ENCODE measurements around the gene ARHGEF38.
"Not testable (repeated sequence)": the region's sequence is repeated elsewhere in the genome, so short reads cannot be mapped to it uniquely, and the experiment has no call there.

ARHGEF38 gene

DNA sequence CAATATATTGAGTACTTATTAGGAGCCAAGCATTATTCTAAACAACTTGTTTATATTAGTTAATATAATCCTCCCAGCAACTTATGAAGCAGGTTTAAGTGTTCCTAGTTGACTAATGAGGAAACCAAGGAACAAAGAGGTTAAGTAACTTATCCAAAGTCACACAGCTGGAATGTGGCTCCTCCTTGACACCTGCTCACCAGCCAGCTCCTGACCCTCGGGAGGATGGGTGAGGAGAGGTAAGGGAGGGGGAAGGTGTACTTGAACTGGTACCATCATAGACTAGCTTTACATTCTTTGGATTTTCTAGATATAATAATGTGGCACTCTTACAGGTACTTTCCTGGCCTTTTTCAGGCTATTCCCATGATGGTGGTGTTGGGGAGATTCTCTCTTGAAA, 50.7 kb downstream of the ARHGEF38 start:
- H3K9ac ChIP-seq (ENCODE audit: low read length in 5 of 5): no peak overlapping the region
- H3K27me3 ChIP-seq (ENCODE audit: control insufficient read depth in 5 of 5, insufficient read depth in 4 of 5, low read length in 5 of 5): no peaks in the 10 kb centered on the region
- no peaks in the 10 kb centered on the region for H3K4me1 ChIP-seq (ENCODE audit: control insufficient read depth in 5 of 5, insufficient read depth in 5 of 5, low read length in 5 of 5)
- no peaks in the 10 kb centered on the region for H3K9me3 ChIP-seq (ENCODE audit: control insufficient read depth in 5 of 5, low read length in 5 of 5)
- H3K4me3 ChIP-seq (ENCODE audit: low read depth in 1 of 5, low read length in 5 of 5): no peak overlapping the region
- H3K27ac ChIP-seq (ENCODE audit: low read depth, low read length): no peak overlapping the region
- no peaks in the 10 kb centered on the region for H3K36me3 ChIP-seq (ENCODE audit: control insufficient read depth in 5 of 5, insufficient read depth in 5 of 5, low read length in 5 of 5)

DNA sequence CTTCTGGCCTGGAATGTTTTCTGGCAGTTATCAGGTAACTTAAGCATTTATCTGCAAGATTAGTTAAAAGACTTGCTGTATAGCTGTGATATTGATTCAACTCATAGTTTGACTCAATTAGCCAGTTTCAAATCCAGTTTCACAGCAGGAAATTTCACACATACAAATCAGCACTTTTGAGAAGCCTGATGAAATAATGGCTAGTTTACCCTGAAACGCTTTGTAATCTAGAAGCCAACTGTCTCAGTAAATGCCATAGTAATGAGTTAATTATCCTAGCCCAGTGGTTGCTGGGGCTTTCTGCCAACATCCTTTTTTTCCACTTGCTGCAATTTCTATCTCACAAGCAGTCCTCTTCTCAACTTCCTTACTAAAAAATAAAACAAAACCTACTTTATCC, 53.1 kb downstream of the ARHGEF38 start:
- Histone ChIP-seq H3K9me3 (ENCODE audit: control insufficient read depth in 5 of 5, low read length in 5 of 5) (no peaks in the 10 kb centered on the region), H3K27me3 (ENCODE audit: control insufficient read depth in 5 of 5, insufficient read depth in 4 of 5, low read length in 5 of 5) (no peaks in the 10 kb centered on the region), H3K9ac (ENCODE audit: low read length in 5 of 5) (no peak overlapping the region), H3K4me3 (ENCODE audit: low read depth in 1 of 5, low read length in 5 of 5) (no peak overlapping the region), H3K27ac (ENCODE audit: low read depth, low read length) (no peak overlapping the region), H3K36me3 (ENCODE audit: control insufficient read depth in 5 of 5, insufficient read depth in 5 of 5, low read length in 5 of 5) (no peaks in the 10 kb centered on the region), H3K4me1 (ENCODE audit: control insufficient read depth in 5 of 5, insufficient read depth in 5 of 5, low read length in 5 of 5) (no peaks in the 10 kb centered on the region)

GRCh38 chr4:105607876-105608275, 55.5 kb downstream of the ARHGEF38 start:
- Histone ChIP-seq H3K27ac (ENCODE audit: low read depth, low read length) (no peak overlapping the region), H3K4me3 (ENCODE audit: low read depth in 1 of 5, low read length in 5 of 5) (no peak overlapping the region), H3K4me1 (ENCODE audit: control insufficient read depth in 5 of 5, insufficient read depth in 5 of 5, low read length in 5 of 5) (no peaks in the 10 kb centered on the region), H3K9ac (ENCODE audit: low read length in 5 of 5) (no peak overlapping the region), H3K9me3 (ENCODE audit: control insufficient read depth in 5 of 5, low read length in 5 of 5) (no peaks in the 10 kb centered on the region), H3K27me3 (ENCODE audit: control insufficient read depth in 5 of 5, insufficient read depth in 4 of 5, low read length in 5 of 5) (no peaks in the 10 kb centered on the region), H3K36me3 (ENCODE audit: control insufficient read depth in 5 of 5, insufficient read depth in 5 of 5, low read length in 5 of 5) (no peaks in the 10 kb centered on the region)

DNA sequence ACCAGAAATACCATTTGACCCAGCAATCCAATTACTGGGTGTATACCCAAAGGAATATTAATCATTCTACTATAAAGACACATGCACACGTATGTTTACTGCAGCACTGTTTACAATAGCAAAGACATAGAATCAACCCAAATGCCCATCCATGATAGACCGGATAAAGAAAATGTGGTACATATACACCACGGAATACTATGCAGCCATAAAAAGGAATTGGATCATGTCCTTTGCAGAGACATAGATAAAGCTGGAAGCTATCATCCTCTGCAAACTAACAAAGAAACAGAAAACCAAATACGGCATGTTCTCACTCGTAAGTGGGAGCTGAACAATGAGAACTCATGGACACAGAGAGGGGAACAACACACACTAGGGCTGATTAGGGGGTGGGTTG, 57.4 kb downstream of the ARHGEF38 start:
- H3K36me3 ChIP-seq (ENCODE audit: control insufficient read depth in 5 of 5, insufficient read depth in 5 of 5, low read length in 5 of 5); H3K27me3 ChIP-seq (ENCODE audit: control insufficient read depth in 5 of 5, insufficient read depth in 4 of 5, low read length in 5 of 5); H3K9me3 ChIP-seq (ENCODE audit: control insufficient read depth in 5 of 5, low read length in 5 of 5); H3K27ac ChIP-seq (ENCODE audit: low read depth, low read length); H3K4me3 ChIP-seq (ENCODE audit: low read depth in 1 of 5, low read length in 5 of 5); H3K4me1 ChIP-seq (ENCODE audit: control insufficient read depth in 5 of 5, insufficient read depth in 5 of 5, low read length in 5 of 5); H3K9ac ChIP-seq (ENCODE audit: low read length in 5 of 5): not testable (repeated sequence)

- H3K9ac ChIP-seq (ENCODE audit: low read length in 5 of 5): no peak overlapping the region
- H3K4me3 ChIP-seq (ENCODE audit: low read depth in 1 of 5, low read length in 5 of 5): no peak overlapping the region
- H3K9me3 ChIP-seq (ENCODE audit: control insufficient read depth in 5 of 5, low read length in 5 of 5): no peaks in the 10 kb centered on the region
- H3K27me3 ChIP-seq (ENCODE audit: control insufficient read depth in 5 of 5, insufficient read depth in 4 of 5, low read length in 5 of 5): no peaks in the 10 kb centered on the region
- no peaks in the 10 kb centered on the region for H3K4me1 ChIP-seq (ENCODE audit: control insufficient read depth in 5 of 5, insufficient read depth in 5 of 5, low read length in 5 of 5)
- no peaks in the 10 kb centered on the region for H3K36me3 ChIP-seq (ENCODE audit: control insufficient read depth in 5 of 5, insufficient read depth in 5 of 5, low read length in 5 of 5)
- H3K27ac ChIP-seq (ENCODE audit: low read depth, low read length): no peak overlapping the region
Measured at GRCh38 chr4:105613306-105613705, 60.9 kb downstream of the ARHGEF38 start.

DNA sequence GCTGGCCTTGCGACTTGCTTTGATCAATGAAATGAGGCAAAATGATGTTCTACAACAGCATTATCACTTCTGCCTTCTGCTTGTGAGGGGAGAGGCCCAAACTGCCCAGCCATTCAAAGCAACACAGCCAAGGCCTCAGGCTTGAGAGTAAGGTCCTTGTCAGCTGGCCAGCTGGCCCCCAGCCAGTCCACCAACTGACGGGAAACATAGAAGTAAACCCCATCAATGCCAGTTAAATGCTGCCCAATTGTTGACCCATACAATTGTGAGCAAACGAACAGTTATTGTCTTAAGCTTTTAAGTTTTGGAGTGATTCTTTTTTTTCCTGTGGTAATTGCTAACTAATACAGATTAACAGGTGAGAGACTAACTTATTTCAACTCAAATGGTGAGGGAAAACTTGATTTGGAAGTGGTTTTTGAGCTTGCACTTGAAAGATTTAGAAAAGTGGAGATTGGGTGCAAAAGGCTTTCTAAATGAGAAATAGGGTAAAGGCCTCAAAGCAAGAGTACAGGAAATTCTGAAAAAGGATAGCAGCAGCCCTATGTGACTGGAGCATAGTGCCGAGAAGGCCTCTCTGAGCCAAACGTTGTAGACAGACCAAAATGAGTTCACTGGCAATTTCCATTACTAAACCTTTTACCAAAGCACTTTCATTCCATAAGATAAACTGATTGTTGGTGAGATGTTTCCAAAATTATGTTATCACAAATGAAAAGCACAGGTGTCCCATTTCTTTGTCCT, 66.9 kb downstream of the ARHGEF38 start:
- H3K4me1 ChIP-seq (ENCODE audit: control insufficient read depth in 5 of 5, insufficient read depth in 5 of 5, low read length in 5 of 5): no peaks in the 10 kb centered on the region
- H3K27me3 ChIP-seq (ENCODE audit: control insufficient read depth in 5 of 5, insufficient read depth in 4 of 5, low read length in 5 of 5): no peaks in the 10 kb centered on the region
- H3K36me3 ChIP-seq (ENCODE audit: control insufficient read depth in 5 of 5, insufficient read depth in 5 of 5, low read length in 5 of 5): no peaks in the 10 kb centered on the region
- H3K9ac ChIP-seq (ENCODE audit: low read length in 5 of 5): no peak overlapping the region
- no peak overlapping the region for H3K27ac ChIP-seq (ENCODE audit: low read depth, low read length)
- H3K9me3 ChIP-seq (ENCODE audit: control insufficient read depth in 5 of 5, low read length in 5 of 5): no peaks in the 10 kb centered on the region
- no peak overlapping the region for H3K4me3 ChIP-seq (ENCODE audit: low read depth in 1 of 5, low read length in 5 of 5)

DNA sequence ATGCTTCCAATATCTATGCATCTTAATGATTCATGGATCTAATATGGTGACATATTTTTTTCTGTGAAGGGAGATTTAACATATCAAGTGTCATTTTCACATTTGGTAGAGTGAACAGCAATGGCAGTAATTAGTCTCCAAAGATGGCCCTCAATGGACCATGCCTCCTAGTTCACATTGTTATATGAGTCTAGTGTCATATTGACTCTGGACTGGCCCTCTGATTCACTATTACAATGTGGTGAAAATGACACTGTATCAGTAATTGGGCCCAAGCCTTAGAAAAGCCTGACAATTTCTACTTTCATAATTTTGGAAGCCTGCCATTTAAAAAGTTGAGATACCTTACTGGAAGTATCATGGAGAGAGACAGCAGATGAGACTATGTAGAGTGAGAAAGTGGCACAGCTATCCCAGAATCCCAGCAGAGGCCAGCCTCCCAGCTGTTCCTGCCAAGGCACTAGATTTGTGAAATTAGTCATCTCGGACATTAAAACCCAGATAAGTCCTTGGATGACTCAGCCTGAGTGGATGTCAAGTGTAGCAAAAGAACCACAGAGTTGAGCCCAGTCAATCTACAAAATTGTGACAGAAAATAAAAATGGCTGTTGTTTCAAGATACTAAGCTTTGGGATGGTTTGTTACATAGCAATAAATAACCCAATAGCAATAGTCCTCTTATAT, 68.4 kb downstream of the ARHGEF38 start:
- no peak overlapping the region for H3K9ac ChIP-seq (ENCODE audit: low read length in 5 of 5)
- H3K27me3 ChIP-seq (ENCODE audit: control insufficient read depth in 5 of 5, insufficient read depth in 4 of 5, low read length in 5 of 5): no peaks in the 10 kb centered on the region
- no peaks in the 10 kb centered on the region for H3K9me3 ChIP-seq (ENCODE audit: control insufficient read depth in 5 of 5, low read length in 5 of 5)
- no peak overlapping the region for H3K27ac ChIP-seq (ENCODE audit: low read depth, low read length)
- H3K36me3 ChIP-seq (ENCODE audit: control insufficient read depth in 5 of 5, insufficient read depth in 5 of 5, low read length in 5 of 5): no peaks in the 10 kb centered on the region
- no peaks in the 10 kb centered on the region for H3K4me1 ChIP-seq (ENCODE audit: control insufficient read depth in 5 of 5, insufficient read depth in 5 of 5, low read length in 5 of 5)
- no peak overlapping the region for H3K4me3 ChIP-seq (ENCODE audit: low read depth in 1 of 5, low read length in 5 of 5)

GRCh38 chr4:105622269-105622668, 69.8 kb downstream of the ARHGEF38 start:
- Histone ChIP-seq H3K27ac (ENCODE audit: low read depth, low read length) (no peak overlapping the region), H3K27me3 (ENCODE audit: control insufficient read depth in 5 of 5, insufficient read depth in 4 of 5, low read length in 5 of 5) (no peaks in the 10 kb centered on the region), H3K36me3 (ENCODE audit: control insufficient read depth in 5 of 5, insufficient read depth in 5 of 5, low read length in 5 of 5) (no peaks in the 10 kb centered on the region), H3K9me3 (ENCODE audit: control insufficient read depth in 5 of 5, low read length in 5 of 5) (no peaks in the 10 kb centered on the region), H3K4me1 (ENCODE audit: control insufficient read depth in 5 of 5, insufficient read depth in 5 of 5, low read length in 5 of 5) (no peaks in the 10 kb centered on the region), H3K4me3 (ENCODE audit: low read depth in 1 of 5, low read length in 5 of 5) (no peak overlapping the region), H3K9ac (ENCODE audit: low read length in 5 of 5) (no peak overlapping the region)

DNA sequence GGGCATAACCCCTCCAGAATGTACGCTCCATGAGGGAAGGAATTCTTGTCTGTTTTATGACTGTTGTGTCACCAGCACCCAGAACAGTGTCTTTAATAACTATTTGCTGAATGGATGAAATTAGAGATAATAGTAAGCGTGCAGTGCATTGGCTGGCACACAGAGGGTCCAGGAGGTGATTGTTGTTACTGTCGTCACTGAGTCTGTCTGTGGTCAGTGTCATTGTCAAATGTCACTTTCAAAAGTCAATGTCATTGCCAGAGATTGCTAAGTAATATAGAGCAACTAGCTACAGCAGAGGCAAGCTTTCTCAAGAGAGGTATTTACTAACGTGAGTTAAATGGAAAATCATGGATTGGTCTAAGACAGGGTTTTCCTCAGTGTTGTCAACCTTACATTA, 70.7 kb downstream of the ARHGEF38 start:
- Histone ChIP-seq H3K4me1 (ENCODE audit: control insufficient read depth in 5 of 5, insufficient read depth in 5 of 5, low read length in 5 of 5) (no peaks in the 10 kb centered on the region), H3K4me3 (ENCODE audit: low read depth in 1 of 5, low read length in 5 of 5) (no peak overlapping the region), H3K27me3 (ENCODE audit: control insufficient read depth in 5 of 5, insufficient read depth in 4 of 5, low read length in 5 of 5) (no peaks in the 10 kb centered on the region)

GRCh38 chr4:105624530-105624929, 72.1 kb downstream of the ARHGEF38 start:
- H3K9me3 ChIP-seq (ENCODE audit: control insufficient read depth in 5 of 5, low read length in 5 of 5): no peaks in the 10 kb centered on the region

More for the DNA sequence above, 70.7 kb downstream of the ARHGEF38 start:
- no peaks in the 10 kb centered on the region for H3K36me3 ChIP-seq (ENCODE audit: control insufficient read depth in 5 of 5, insufficient read depth in 5 of 5, low read length in 5 of 5)
- no peak overlapping the region for H3K27ac ChIP-seq (ENCODE audit: low read depth, low read length)
- H3K9ac ChIP-seq (ENCODE audit: low read length in 5 of 5): no peak overlapping the region
- H3K9me3 ChIP-seq (ENCODE audit: control insufficient read depth in 5 of 5, low read length in 5 of 5): no peaks in the 10 kb centered on the region

More at GRCh38 chr4:105624530-105624929, 72.1 kb downstream of the ARHGEF38 start:
- Histone ChIP-seq H3K4me3 (ENCODE audit: low read depth in 1 of 5, low read length in 5 of 5) (no peak overlapping the region), H3K4me1 (ENCODE audit: control insufficient read depth in 5 of 5, insufficient read depth in 5 of 5, low read length in 5 of 5) (no peaks in the 10 kb centered on the region), H3K27me3 (ENCODE audit: control insufficient read depth in 5 of 5, insufficient read depth in 4 of 5, low read length in 5 of 5) (no peaks in the 10 kb centered on the region), H3K9ac (ENCODE audit: low read length in 5 of 5) (no peak overlapping the region), H3K36me3 (ENCODE audit: control insufficient read depth in 5 of 5, insufficient read depth in 5 of 5, low read length in 5 of 5) (no peaks in the 10 kb centered on the region), H3K27ac (ENCODE audit: low read depth, low read length) (no peak overlapping the region)
